Measurements from ENCODE around the gene PCYT2.

Gene PCYT2

DNA sequence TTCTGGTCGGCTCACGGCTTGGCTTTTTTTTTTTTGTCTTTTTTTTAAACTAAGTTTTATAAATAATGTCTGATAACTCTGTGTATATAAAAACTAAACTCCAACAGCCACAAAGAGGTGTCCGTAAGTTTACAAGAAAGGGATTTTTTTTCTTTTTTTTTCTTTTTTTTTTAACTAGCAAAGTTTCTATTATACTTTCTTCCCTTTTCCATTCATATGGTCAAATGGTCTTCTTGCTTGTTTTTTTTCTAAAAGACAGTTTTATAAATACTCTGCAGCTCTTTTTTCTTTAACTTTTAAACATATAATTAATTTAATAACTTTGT lies 10.3 kb upstream of the PCYT2 start (continued):
- TF ChIP-seq, protein P1, sequence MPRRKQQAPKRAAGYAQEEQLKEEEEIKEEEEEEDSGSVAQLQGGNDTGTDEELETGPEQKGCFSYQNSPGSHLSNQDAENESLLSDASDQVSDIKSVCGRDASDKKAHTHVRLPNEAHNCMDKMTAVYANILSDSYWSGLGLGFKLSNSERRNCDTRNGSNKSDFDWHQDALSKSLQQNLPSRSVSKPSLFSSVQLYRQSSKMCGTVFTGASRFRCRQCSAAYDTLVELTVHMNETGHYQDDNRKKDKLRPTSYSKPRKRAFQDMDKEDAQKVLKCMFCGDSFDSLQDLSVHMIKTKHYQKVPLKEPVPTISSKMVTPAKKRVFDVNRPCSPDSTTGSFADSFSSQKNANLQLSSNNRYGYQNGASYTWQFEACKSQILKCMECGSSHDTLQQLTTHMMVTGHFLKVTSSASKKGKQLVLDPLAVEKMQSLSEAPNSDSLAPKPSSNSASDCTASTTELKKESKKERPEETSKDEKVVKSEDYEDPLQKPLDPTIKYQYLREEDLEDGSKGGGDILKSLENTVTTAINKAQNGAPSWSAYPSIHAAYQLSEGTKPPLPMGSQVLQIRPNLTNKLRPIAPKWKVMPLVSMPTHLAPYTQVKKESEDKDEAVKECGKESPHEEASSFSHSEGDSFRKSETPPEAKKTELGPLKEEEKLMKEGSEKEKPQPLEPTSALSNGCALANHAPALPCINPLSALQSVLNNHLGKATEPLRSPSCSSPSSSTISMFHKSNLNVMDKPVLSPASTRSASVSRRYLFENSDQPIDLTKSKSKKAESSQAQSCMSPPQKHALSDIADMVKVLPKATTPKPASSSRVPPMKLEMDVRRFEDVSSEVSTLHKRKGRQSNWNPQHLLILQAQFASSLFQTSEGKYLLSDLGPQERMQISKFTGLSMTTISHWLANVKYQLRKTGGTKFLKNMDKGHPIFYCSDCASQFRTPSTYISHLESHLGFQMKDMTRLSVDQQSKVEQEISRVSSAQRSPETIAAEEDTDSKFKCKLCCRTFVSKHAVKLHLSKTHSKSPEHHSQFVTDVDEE (CRISPR knock-in tag; IDR thresholded peaks at IDR 0.05): no peak
- no peak for TF ChIP-seq ZNF8 (CRISPR knock-in tag; IDR thresholded peaks at IDR 0.05)

- no peak for TF ChIP-seq TOX (CRISPR knock-in tag; IDR thresholded peaks at IDR 0.05; ENCODE audit: borderline replicate concordance)
- TF ChIP-seq GLIS3 (CRISPR knock-in tag; IDR thresholded peaks at IDR 0.05): no peak
- TF ChIP-seq ESRRG (CRISPR knock-in tag; IDR thresholded peaks at IDR 0.05): no peak
- TF ChIP-seq BACH2 (CRISPR knock-in tag; IDR thresholded peaks at IDR 0.05; ENCODE audit: borderline replicate concordance): no peak
- no peak for TF ChIP-seq CREB5 (CRISPR knock-in tag; IDR thresholded peaks at IDR 0.05; ENCODE audit: low read depth)
- TF ChIP-seq CSDC2 (CRISPR knock-in tag; IDR thresholded peaks at IDR 0.05): no peak
- TF ChIP-seq, protein P1 (CRISPR knock-in tag; IDR thresholded peaks at IDR 0.05): no peak
- no peak for TF ChIP-seq ZFP3 (CRISPR knock-in tag; IDR thresholded peaks at IDR 0.05)
- TF ChIP-seq PPARA (CRISPR knock-in tag; IDR thresholded peaks at IDR 0.05; ENCODE audit: borderline replicate concordance): no peak
- no peak for TF ChIP-seq CSRNP3 (CRISPR knock-in tag; IDR thresholded peaks at IDR 0.05)
- no peak for ATAC-seq
Measured at GRCh38 chr17:81920612-81921536, 9.7 kb upstream of the PCYT2 start.

DNA sequence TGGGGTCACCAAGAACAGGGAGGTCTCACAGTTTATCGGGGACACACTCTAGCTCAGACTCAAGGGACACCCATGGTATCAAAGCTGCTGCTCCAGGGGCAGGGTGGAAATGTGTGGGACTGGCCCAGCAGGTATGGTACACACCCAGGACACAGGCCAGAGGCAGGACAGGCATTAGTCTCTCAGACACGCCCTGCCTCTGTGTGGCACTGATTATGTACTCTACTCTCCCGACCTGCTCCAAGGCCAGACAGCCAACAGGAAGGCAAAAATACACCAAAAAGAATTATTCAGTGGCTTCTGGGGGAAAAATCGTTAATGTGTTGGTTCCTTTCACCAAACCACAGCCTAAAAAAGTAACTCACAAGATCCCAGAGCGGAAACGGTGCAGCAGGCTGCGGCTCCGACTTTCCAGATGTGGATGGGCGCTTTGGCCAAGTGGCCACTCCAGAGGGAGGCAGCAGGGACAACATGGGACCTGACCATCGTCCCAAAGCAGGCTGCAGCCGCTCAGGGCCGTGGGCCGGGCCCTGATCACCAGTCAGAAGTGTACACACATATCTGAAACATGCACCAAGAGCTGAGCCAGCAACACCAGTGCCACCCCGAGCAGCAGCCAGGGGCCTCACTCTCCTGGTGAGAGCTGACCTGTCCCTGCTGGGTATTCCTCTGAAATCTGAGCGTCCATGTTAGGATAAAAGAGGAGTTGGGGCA lies 7.8 kb upstream of the PCYT2 start:
- no peak; the same call in 2 of the 3 replicates for ATAC-seq
- TF ChIP-seq CSRNP3 (CRISPR knock-in tag; IDR thresholded peaks at IDR 0.05) (no peak), ZC3H10 (CRISPR knock-in tag; IDR thresholded peaks at IDR 0.05) (no peak), PATZ1 (CRISPR knock-in tag; IDR thresholded peaks at IDR 0.05; ENCODE audit: borderline replicate concordance) (no peak), GLIS3 (CRISPR knock-in tag; IDR thresholded peaks at IDR 0.05) (no peak), OSR1 (CRISPR knock-in tag; IDR thresholded peaks at IDR 0.05) (no peak), ZFP3 (CRISPR knock-in tag; IDR thresholded peaks at IDR 0.05) (no peak), TOX (CRISPR knock-in tag; IDR thresholded peaks at IDR 0.05; ENCODE audit: borderline replicate concordance) (no peak), CREB5 (CRISPR knock-in tag; IDR thresholded peaks at IDR 0.05; ENCODE audit: low read depth) (no peak), CSDC2 (CRISPR knock-in tag; IDR thresholded peaks at IDR 0.05) (no peak), ZNF70 (CRISPR knock-in tag; IDR thresholded peaks at IDR 0.05) (no peak), ISL1 (CRISPR knock-in tag; IDR thresholded peaks at IDR 0.05) (no peak), RARB (CRISPR knock-in tag; IDR thresholded peaks at IDR 0.05) (no peak), TCF4 (CRISPR knock-in tag; IDR thresholded peaks at IDR 0.05; ENCODE audit: borderline replicate concordance) (no peak), BACH2 (CRISPR knock-in tag; IDR thresholded peaks at IDR 0.05; ENCODE audit: borderline replicate concordance) (no peak), ZFP30 (CRISPR knock-in tag; IDR thresholded peaks at IDR 0.05) (no peak)
- TF ChIP-seq, protein P2, sequence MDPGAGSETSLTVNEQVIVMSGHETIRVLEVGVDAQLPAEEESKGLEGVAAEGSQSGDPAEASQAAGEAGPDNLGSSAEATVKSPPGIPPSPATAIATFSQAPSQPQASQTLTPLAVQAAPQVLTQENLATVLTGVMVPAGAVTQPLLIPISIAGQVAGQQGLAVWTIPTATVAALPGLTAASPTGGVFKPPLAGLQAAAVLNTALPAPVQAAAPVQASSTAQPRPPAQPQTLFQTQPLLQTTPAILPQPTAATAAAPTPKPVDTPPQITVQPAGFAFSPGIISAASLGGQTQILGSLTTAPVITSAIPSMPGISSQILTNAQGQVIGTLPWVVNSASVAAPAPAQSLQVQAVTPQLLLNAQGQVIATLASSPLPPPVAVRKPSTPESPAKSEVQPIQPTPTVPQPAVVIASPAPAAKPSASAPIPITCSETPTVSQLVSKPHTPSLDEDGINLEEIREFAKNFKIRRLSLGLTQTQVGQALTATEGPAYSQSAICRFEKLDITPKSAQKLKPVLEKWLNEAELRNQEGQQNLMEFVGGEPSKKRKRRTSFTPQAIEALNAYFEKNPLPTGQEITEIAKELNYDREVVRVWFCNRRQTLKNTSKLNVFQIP (CRISPR knock-in tag; IDR thresholded peaks at IDR 0.05; ENCODE audit: borderline replicate concordance, low read depth): no peak

All from SK-N-SH treated with all-trans-retinoic acid at 6 μM for 48 hours (cell line).